IMR-90 (cell line): ENCODE results near the gene FJX1. TPM values are rescaled to one million over a fixed set of nuclear protein-coding genes. Genes with fewer than 3 reads are reported as not detected.
A peak's percentile ranks its signal among the peaks of the same experiment; 100 is the strongest.

Experiments used
- ATAC-seq: fragments of 200-7000 bp; cut with Tn5 transposase; 2 replicates; pipeline ENCODE4 v1.9.1; 2020; ENCODE audit warnings: low read depth, mild to moderate bottlenecking, moderate library complexity
- BruUV-seq: library from RNA; stranded (reverse); fragments of 400-500 nt; replicated peaks from 2 replicates; lab custom pipeline; 2021; lab: Mats Ljungman, UMichigan
- CTCF ChIA-PET: fragments of 300-600 bp; formaldehyde crosslinking; extraction: SDS; loops from one replicate; lab custom pipeline; 2021; ENCODE audit warnings: antibody characterized with exemption; lab: Yijun Ruan, JAX
- POLR2A ChIA-PET: fragments of 300-600 bp; sonication (Branson Sonifier 250); formaldehyde crosslinking; loops from one replicate; lab custom pipeline; 2022; ENCODE audit warnings: antibody characterized with exemption; ENCODE audit not compliant: unreplicated experiment; lab: Charles Lee
- DNase-seq: peaks from one replicate; pipeline ENCODE4 v3.0.0; 2013
- H2AFZ ChIP-seq: replicated peaks from 2 replicates; pipeline ENCODE3; 2013; ENCODE audit warnings: low read length, mild to moderate bottlenecking; ENCODE audit not compliant: poor library complexity
- H2AK5ac ChIP-seq: 2 replicates; pipeline ENCODE4 v1.6.1; 2013; ENCODE audit warnings: low read depth, low read length, inconsistent platforms
- H2AK9ac ChIP-seq: replicated peaks from 2 replicates; pipeline ENCODE3; 2013; ENCODE audit warnings: mild to moderate bottlenecking, low read depth, low read length, moderate library complexity; ENCODE audit not compliant: poor library complexity
- H2BK120ac ChIP-seq: 2 replicates; pipeline ENCODE4 v1.6.1; 2013; ENCODE audit warnings: low read depth, low read length, inconsistent platforms
- H2BK15ac ChIP-seq: 3 replicates; pipeline ENCODE4 v1.6.1; 2013; ENCODE audit warnings: low read depth, low read length, inconsistent platforms
- H2BK20ac ChIP-seq: 2 replicates; pipeline ENCODE4 v1.6.1; 2013; ENCODE audit warnings: low read depth, mild to moderate bottlenecking, inconsistent platforms, low read length, moderate library complexity
- H2BK5ac ChIP-seq: 2 replicates; pipeline ENCODE4 v1.6.1; 2013; ENCODE audit warnings: mild to moderate bottlenecking, low read depth, low read length, inconsistent platforms; ENCODE audit not compliant: poor library complexity, severe bottlenecking
- H3K14ac ChIP-seq: replicated peaks from 2 replicates; pipeline ENCODE4 v1.6.1; 2013; ENCODE audit warnings: low read depth, low read length, inconsistent platforms
- H3K18ac ChIP-seq: 2 replicates; pipeline ENCODE4 v1.6.1; 2013; ENCODE audit warnings: low read depth, low read length, control low read depth
- H3K23ac ChIP-seq: 2 replicates; pipeline ENCODE4 v1.6.1; 2013; ENCODE audit warnings: low read depth, low read length, inconsistent platforms
- H3K27ac ChIP-seq: 2 replicates; pipeline ENCODE4 v1.5.1; 2013; ENCODE audit warnings: mild to moderate bottlenecking, control low read depth, low read length; ENCODE audit not compliant: insufficient read depth
- H3K27me3 ChIP-seq: 2 replicates; pipeline ENCODE4 v1.6.1; 2013; ENCODE audit warnings: low read length; ENCODE audit not compliant: control insufficient read depth, insufficient read depth
- H3K36me3 ChIP-seq: 2 replicates; pipeline ENCODE4 v1.6.1; 2013; ENCODE audit warnings: low read length, mixed read lengths; ENCODE audit not compliant: control insufficient read depth, insufficient read depth
- H3K4ac ChIP-seq: 2 replicates; pipeline ENCODE4 v1.6.1; 2013; ENCODE audit warnings: low read depth, low read length, inconsistent platforms
- H3K4me1 ChIP-seq: 2 replicates; pipeline ENCODE4 v1.6.1; 2013; ENCODE audit warnings: low read length, mixed read lengths; ENCODE audit not compliant: control insufficient read depth, insufficient read depth
- H3K4me2 ChIP-seq: 2 replicates; pipeline ENCODE4 v1.6.1; 2013; ENCODE audit warnings: low read depth, mild to moderate bottlenecking, control low read depth, low read length, moderate library complexity
- H3K4me3 ChIP-seq: 2 replicates; pipeline ENCODE4 v1.5.1; 2013; ENCODE audit warnings: low read depth, mild to moderate bottlenecking, control low read depth, low read length, moderate library complexity; ENCODE audit not compliant: insufficient read depth
- H3K56ac ChIP-seq: 2 replicates; pipeline ENCODE4 v1.6.1; 2013; ENCODE audit warnings: low read length, inconsistent platforms; ENCODE audit not compliant: insufficient read depth; ENCODE audit errors: extremely low read depth
- H3K79me1 ChIP-seq, 2 experiments: 2 replicates each; pipeline ENCODE4 v1.6.1; 2013; ENCODE audit warnings: low read length in 2 of 2, inconsistent platforms in 1 of 2, low read depth in 1 of 2
- H3K9ac ChIP-seq: 2 replicates; pipeline ENCODE4 v1.6.1; 2013; ENCODE audit warnings: low read depth, low read length, control low read depth
- H3K9me1 ChIP-seq: 2 replicates; pipeline ENCODE4 v1.6.1; 2013; ENCODE audit warnings: low read length, inconsistent platforms; ENCODE audit not compliant: insufficient read depth
- H3K9me3 ChIP-seq: 2 replicates; pipeline ENCODE4 v1.6.1; 2013; ENCODE audit warnings: low read length; ENCODE audit not compliant: control insufficient read depth, insufficient read depth
- H4K20me1 ChIP-seq: 2 replicates; pipeline ENCODE4 v1.6.1; 2013; ENCODE audit warnings: low read length, inconsistent platforms; ENCODE audit not compliant: insufficient read depth
- H4K5ac ChIP-seq: 2 replicates; pipeline ENCODE4 v1.6.1; 2013; ENCODE audit warnings: mild to moderate bottlenecking, low read depth, low read length, control low read depth
- H4K8ac ChIP-seq, 2 experiments: 2 replicates each; pipeline ENCODE4 v1.6.1; 2013; ENCODE audit warnings: low read depth in 2 of 2, low read length in 2 of 2, control low read depth in 1 of 2, inconsistent platforms in 1 of 2
- H4K91ac ChIP-seq: 2 replicates; pipeline ENCODE4 v1.6.1; 2013; ENCODE audit warnings: low read depth, low read length, inconsistent platforms; ENCODE audit not compliant: insufficient read depth
- BHLHE40 ChIP-seq: fragments of 150-350 bp; IDR thresholded peaks from 2 replicates; pipeline ENCODE4 v1.6.1; 2016; ENCODE audit warnings: mild to moderate bottlenecking, low read depth, low read length
- CEBPB ChIP-seq: IDR thresholded peaks from 2 replicates; pipeline ENCODE4 v1.6.1; 2012; ENCODE audit warnings: low read depth, low read length, improper control_type of control experiment
- FOS ChIP-seq: fragments of 150-350 bp; IDR thresholded peaks from 2 replicates; pipeline ENCODE4 v1.6.1; 2016; ENCODE audit warnings: low read depth, low read length
- MXI1 ChIP-seq: IDR thresholded peaks from 2 replicates; pipeline ENCODE4 v1.6.1; 2012; ENCODE audit warnings: low read depth, mild to moderate bottlenecking, low read length, moderate library complexity, borderline replicate concordance
- NFE2L2 ChIP-seq: fragments of 150-350 bp; IDR thresholded peaks from 2 replicates; pipeline ENCODE4 v1.6.1; 2016; ENCODE audit warnings: low read depth, mild to moderate bottlenecking, low read length
- POLR2A ChIP-seq: IDR thresholded peaks from 2 replicates; pipeline ENCODE4 v1.6.1; 2012; ENCODE audit warnings: mild to moderate bottlenecking, low read depth, low read length
- RAD21 ChIP-seq: IDR thresholded peaks from 2 replicates; pipeline ENCODE4 v1.6.1; 2012; ENCODE audit warnings: low read length, improper control_type of control experiment
- RCOR1 ChIP-seq: IDR thresholded peaks from 2 replicates; pipeline ENCODE4 v1.6.1; 2012; ENCODE audit warnings: mild to moderate bottlenecking, low read length, improper control_type of control experiment; ENCODE audit not compliant: insufficient replicate concordance
- SMC3 ChIP-seq: fragments of 150-350 bp; IDR thresholded peaks from 2 replicates; pipeline ENCODE4 v1.6.1; 2016; ENCODE audit warnings: low read depth, mild to moderate bottlenecking, antibody characterized with exemption, low read length, moderate library complexity
- WGBS, 2 experiments: methylation state at CpG; one replicate each; pipeline versions ENCODE4 v1.1.5 to v1.1.7; 2013; ENCODE audit warnings: missing lambda C conversion rate in 2 of 2; ENCODE audit not compliant: insufficient read length in 1 of 2; ENCODE audit errors: extremely low coverage in 2 of 2; 5-methylcytosine and 5-hydroxymethylcytosine counted together
- dilution Hi-C: fragments of 300-500 bp; cut with HindIII; formaldehyde crosslinking; loops from one replicate; pipeline ENCODE4 v1.14.3; 2018; ENCODE audit warnings: low sequenced_read_pairs; ENCODE audit not compliant: unreplicated experiment
- in situ Hi-C: fragments of 300-500 bp; cut with MboI; formaldehyde crosslinking; loops from 3 replicates; pipeline ENCODE4 v1.14.3; 2019; ENCODE audit warnings: low sequenced_read_pairs, inconsistent platforms, mixed read lengths
- intact Hi-C: fragments of 100-400 bp; cut with micrococcal nuclease; formaldehyde crosslinking; loops from 2 replicates; pipeline ENCODE4 v1.10.0; 2022
- polyA plus RNA-seq, 3 experiments: library from polyadenylated mRNA; depleted of rRNA; stranded (reverse); fragments of >200 nt; gene quantifications; 2 replicates each; pipeline ENCODE4 v1.2.3, GENCODE V29; 2012; ENCODE audit warnings: low replicate concordance in 1 of 3
- total RNA-seq: library from RNA; depleted of rRNA; stranded (reverse); fragments of >200 nt; gene quantifications from 2 replicates; pipeline ENCODE4 v1.2.3, GENCODE V29; 2012
- TF ChIP-seq, protein P1 (sequence below): conservative IDR thresholded peaks from 2 replicates; pipeline ENCODE4 v1.5.1; 2012; ENCODE audit warnings: mild to moderate bottlenecking, low read depth, low read length, improper control_type of control experiment

Gene FJX1
- total and polyA plus RNA-seq, 2 of the 4 experiments (the other 2 are of a cell fraction): 8.4 to 11.2 TPM

DNA sequence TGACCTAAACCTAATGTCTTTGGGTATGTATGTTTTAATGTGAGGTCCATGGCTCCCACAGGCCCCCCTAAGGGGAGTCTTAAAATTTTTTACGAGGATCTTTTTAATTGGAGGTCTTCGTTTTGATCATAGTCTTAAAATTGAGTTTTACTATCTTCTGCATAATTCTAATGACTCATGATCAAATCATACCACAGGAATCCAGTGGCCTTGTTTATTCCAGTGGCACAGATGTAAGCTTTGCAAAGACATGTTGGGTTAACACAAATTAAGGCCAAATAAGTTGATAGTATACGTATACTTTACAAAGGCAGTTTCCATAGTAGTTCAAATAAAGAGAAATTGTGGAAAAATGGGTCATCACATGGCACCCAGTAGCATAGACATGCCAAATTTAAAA lies 33.9 kb upstream of the FJX1 start:
- no peak overlapping the region for H2AK9ac ChIP-seq
- H3K4ac ChIP-seq: peak overlapping the region; percentile 14; the same call in 1 of the 2 replicates
- H2BK120ac ChIP-seq: peak overlapping the region; percentile 96; the same call in 1 of the 2 replicates
- peak overlapping the region; percentile 59; the same call in 1 of the 2 replicates for H3K18ac ChIP-seq
- peak overlapping the region; percentile 13; the same call in 1 of the 2 replicates for H3K4me2 ChIP-seq
- no peak overlapping the region for H4K8ac ChIP-seq
- ATAC-seq (peak; percentile 25), DNase-seq (peak; percentile 88)
- no peak overlapping the region for H2AFZ ChIP-seq
- H3K23ac ChIP-seq: no peak overlapping the region
- no peak overlapping the region for H3K9ac ChIP-seq
- intact Hi-C loops (loop anchor here (5.0 kb wide), 1 partner anchor 72 kb away; no protein-coding TSS in a partner anchor), in situ Hi-C loops (no loop called here), dilution Hi-C loops (no loop called here)
- ChIA-PET CTCF (no interaction called here), POLR2A (interaction anchor here (0.6 kb wide), 1 partner anchor 95 kb away, joined by 3 read pairs; no protein-coding TSS in a partner anchor)
- H4K20me1 ChIP-seq: no peaks in the 10 kb centered on the region
- H3K4me3 ChIP-seq: no peak overlapping the region
- no peaks in the 10 kb centered on the region for H3K36me3 ChIP-seq
- H3K27ac ChIP-seq: no peak overlapping the region
- H2BK5ac ChIP-seq: peak overlapping the region; percentile 80
- H3K4me1 ChIP-seq: peaks cover 37% of the 10 kb centered on the region
- H4K5ac ChIP-seq: no peak overlapping the region
- peak overlapping the region; percentile 98 for H2BK20ac ChIP-seq
- H3K9me1 ChIP-seq: peaks cover 31% of the 10 kb centered on the region
- BruUV-seq: no TSS peak
- peak; percentile 60 for TF ChIP-seq RCOR1
- TF ChIP-seq SMC3: no peak
- no peak for TF ChIP-seq NFE2L2
- no peak for TF ChIP-seq POLR2A
- TF ChIP-seq BHLHE40: peak; percentile 40; the same call in 1 of the 2 replicates
- TF ChIP-seq, protein P1, sequence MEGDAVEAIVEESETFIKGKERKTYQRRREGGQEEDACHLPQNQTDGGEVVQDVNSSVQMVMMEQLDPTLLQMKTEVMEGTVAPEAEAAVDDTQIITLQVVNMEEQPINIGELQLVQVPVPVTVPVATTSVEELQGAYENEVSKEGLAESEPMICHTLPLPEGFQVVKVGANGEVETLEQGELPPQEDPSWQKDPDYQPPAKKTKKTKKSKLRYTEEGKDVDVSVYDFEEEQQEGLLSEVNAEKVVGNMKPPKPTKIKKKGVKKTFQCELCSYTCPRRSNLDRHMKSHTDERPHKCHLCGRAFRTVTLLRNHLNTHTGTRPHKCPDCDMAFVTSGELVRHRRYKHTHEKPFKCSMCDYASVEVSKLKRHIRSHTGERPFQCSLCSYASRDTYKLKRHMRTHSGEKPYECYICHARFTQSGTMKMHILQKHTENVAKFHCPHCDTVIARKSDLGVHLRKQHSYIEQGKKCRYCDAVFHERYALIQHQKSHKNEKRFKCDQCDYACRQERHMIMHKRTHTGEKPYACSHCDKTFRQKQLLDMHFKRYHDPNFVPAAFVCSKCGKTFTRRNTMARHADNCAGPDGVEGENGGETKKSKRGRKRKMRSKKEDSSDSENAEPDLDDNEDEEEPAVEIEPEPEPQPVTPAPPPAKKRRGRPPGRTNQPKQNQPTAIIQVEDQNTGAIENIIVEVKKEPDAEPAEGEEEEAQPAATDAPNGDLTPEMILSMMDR: no peak
- TF ChIP-seq RAD21: no peak
- no peak for TF ChIP-seq MXI1
- TF ChIP-seq FOS: peak; percentile 82
- no peak for TF ChIP-seq CEBPB
- 0 out of 4 replicates have a peak, but pooled peaks cover 0 to 9% of the 10 kb centered on the region in 2 experiments for H3K79me1 ChIP-seq
- WGBS, 2 experiments: no CpG with 5 or more reads among the region's 3 CpGs
- H2BK15ac ChIP-seq: no peak overlapping the region
- no peak overlapping the region for H4K91ac ChIP-seq
- no peak overlapping the region for H2AK5ac ChIP-seq
- no peaks in the 10 kb centered on the region for H3K27me3 ChIP-seq
- no peak overlapping the region for H3K14ac ChIP-seq
- H3K9me3 ChIP-seq: no peaks in the 10 kb centered on the region
- no peak overlapping the region for H3K56ac ChIP-seq
